ENCODE measurements around the gene GBP6.

The GBP6 gene

GRCh38 chr1:89381618-89382017, 17.8 kb downstream of the GBP6 start:
- Histone ChIP-seq H3K4me2 (ENCODE audit: low read length, poor library complexity, severe bottlenecking) (no peak overlapping the region), H2BK120ac (ENCODE audit: low read depth, low read length) (no peak overlapping the region), H3K9me3 (ENCODE audit: control insufficient read depth, low read length) (no peaks in the 10 kb centered on the region), H2BK15ac (ENCODE audit: low read depth, poor library complexity, severe bottlenecking) (no peak overlapping the region), H3K36me3 (ENCODE audit: control insufficient read depth in 1 of 2, insufficient read depth in 2 of 2, low read depth in 1 of 2, low read length in 2 of 2) (no peaks in the 10 kb centered on the region), H3K23ac (ENCODE audit: low read length in 2 of 2) (no peak overlapping the region), H3K4me3 (ENCODE audit: insufficient read depth in 1 of 2, low read depth in 1 of 2, low read length in 2 of 2) (no peak overlapping the region), H3K27ac (ENCODE audit: low read length, poor library complexity, severe bottlenecking) (no peak overlapping the region), H3K9ac (ENCODE audit: low read length) (no peak overlapping the region), H3K4me1 (ENCODE audit: control insufficient read depth, insufficient read depth, low read depth, low read length) (no peaks in the 10 kb centered on the region), H3K27me3 (ENCODE audit: control insufficient read depth in 1 of 2, insufficient read depth in 1 of 2, low read length in 2 of 2) (no peaks in the 10 kb centered on the region), H3K18ac (ENCODE audit: low read depth in 1 of 2, low read length in 2 of 2) (no peak overlapping the region), H2BK5ac (ENCODE audit: low read depth, low read length, poor library complexity, severe bottlenecking) (no peak overlapping the region), H2AK5ac (ENCODE audit: low read length, severe bottlenecking) (no peak overlapping the region), H2AFZ (ENCODE audit: low read depth, low read length) (no peak overlapping the region), H4K8ac (ENCODE audit: low read length) (no peak overlapping the region), H3K4ac (ENCODE audit: low read depth in 1 of 2, low read length in 2 of 2) (no peak overlapping the region), H2BK12ac (ENCODE audit: low read length in 2 of 2) (no peak overlapping the region), H4K91ac (ENCODE audit: low read length) (no peak overlapping the region), H3K14ac (ENCODE audit: low read length in 2 of 2) (no peak overlapping the region), H3K79me1 (replicated peaks; ENCODE audit: low read length, poor library complexity, severe bottlenecking) (no peaks in the 10 kb centered on the region)
- 96% methylated on average over 6 of the region's 6 CpGs for WGBS
- no peak for DNase-seq

- H2BK120ac ChIP-seq (ENCODE audit: low read depth, low read length), result no peak overlapping the region
- H3K4me2 ChIP-seq (ENCODE audit: low read length, poor library complexity, severe bottlenecking), result no peak overlapping the region
- no peak overlapping the region for H2BK5ac ChIP-seq (ENCODE audit: low read depth, low read length, poor library complexity, severe bottlenecking)
- H3K27me3 ChIP-seq (ENCODE audit: control insufficient read depth in 1 of 2, insufficient read depth in 1 of 2, low read length in 2 of 2), result no peaks in the 10 kb centered on the region
- no peaks in the 10 kb centered on the region for H3K9me3 ChIP-seq (ENCODE audit: control insufficient read depth, low read length)
- no peak overlapping the region for H3K14ac ChIP-seq (ENCODE audit: low read length in 2 of 2)
- H3K18ac ChIP-seq (ENCODE audit: low read depth in 1 of 2, low read length in 2 of 2), result no peak overlapping the region
- no peak overlapping the region for H2BK12ac ChIP-seq (ENCODE audit: low read length in 2 of 2)
- no peak overlapping the region for H3K27ac ChIP-seq (ENCODE audit: low read length, poor library complexity, severe bottlenecking)
- no peak for DNase-seq
- H2AFZ ChIP-seq (ENCODE audit: low read depth, low read length), result no peak overlapping the region
- H4K8ac ChIP-seq (ENCODE audit: low read length), result no peak overlapping the region
- no peaks in the 10 kb centered on the region for H3K4me1 ChIP-seq (ENCODE audit: control insufficient read depth, insufficient read depth, low read depth, low read length)
- H3K36me3 ChIP-seq (ENCODE audit: control insufficient read depth in 1 of 2, insufficient read depth in 2 of 2, low read depth in 1 of 2, low read length in 2 of 2), result no peaks in the 10 kb centered on the region
- H3K23ac ChIP-seq (ENCODE audit: low read length in 2 of 2), result no peak overlapping the region
- no peak overlapping the region for H2AK5ac ChIP-seq (ENCODE audit: low read length, severe bottlenecking)
- H4K91ac ChIP-seq (ENCODE audit: low read length), result no peak overlapping the region
- no peak overlapping the region for H3K4me3 ChIP-seq (ENCODE audit: insufficient read depth in 1 of 2, low read depth in 1 of 2, low read length in 2 of 2)
- H3K79me1 ChIP-seq (replicated peaks; ENCODE audit: low read length, poor library complexity, severe bottlenecking), result no peaks in the 10 kb centered on the region
- H3K4ac ChIP-seq (ENCODE audit: low read depth in 1 of 2, low read length in 2 of 2), result no peak overlapping the region
- H2BK15ac ChIP-seq (ENCODE audit: low read depth, poor library complexity, severe bottlenecking), result no peak overlapping the region
- no peak overlapping the region for H3K9ac ChIP-seq (ENCODE audit: low read length)
These were observed 18.6 kb downstream of the GBP6 start for GRCh38 chr1:89382479-89382878.

- no peak for DNase-seq
- no peak overlapping the region for H3K9ac ChIP-seq (ENCODE audit: low read length)
- H3K9me3 ChIP-seq (ENCODE audit: control insufficient read depth, low read length), result no peaks in the 10 kb centered on the region
- no peak overlapping the region for H2AFZ ChIP-seq (ENCODE audit: low read depth, low read length)
- H3K27ac ChIP-seq (ENCODE audit: low read length, poor library complexity, severe bottlenecking), result no peak overlapping the region
- H4K8ac ChIP-seq (ENCODE audit: low read length), result no peak overlapping the region
- no peak overlapping the region for H3K23ac ChIP-seq (ENCODE audit: low read length in 2 of 2)
- no peaks in the 10 kb centered on the region for H3K36me3 ChIP-seq (ENCODE audit: control insufficient read depth in 1 of 2, insufficient read depth in 2 of 2, low read depth in 1 of 2, low read length in 2 of 2)
- H3K79me1 ChIP-seq (replicated peaks; ENCODE audit: low read length, poor library complexity, severe bottlenecking), result no peaks in the 10 kb centered on the region
- H3K18ac ChIP-seq (ENCODE audit: low read depth in 1 of 2, low read length in 2 of 2), result no peak overlapping the region
- H3K27me3 ChIP-seq (ENCODE audit: control insufficient read depth in 1 of 2, insufficient read depth in 1 of 2, low read length in 2 of 2), result no peaks in the 10 kb centered on the region
- H3K4ac ChIP-seq (ENCODE audit: low read depth in 1 of 2, low read length in 2 of 2), result no peak overlapping the region
- no peak overlapping the region for H3K4me2 ChIP-seq (ENCODE audit: low read length, poor library complexity, severe bottlenecking)
- no peak overlapping the region for H2BK12ac ChIP-seq (ENCODE audit: low read length in 2 of 2)
- 77% methylated on average over 3 of the region's 3 CpGs for WGBS
- H2BK15ac ChIP-seq (ENCODE audit: low read depth, poor library complexity, severe bottlenecking), result no peak overlapping the region
- H3K4me1 ChIP-seq (ENCODE audit: control insufficient read depth, insufficient read depth, low read depth, low read length), result no peaks in the 10 kb centered on the region
- no peak overlapping the region for H3K4me3 ChIP-seq (ENCODE audit: insufficient read depth in 1 of 2, low read depth in 1 of 2, low read length in 2 of 2)
- H2BK120ac ChIP-seq (ENCODE audit: low read depth, low read length), result no peak overlapping the region
- no peak overlapping the region for H4K91ac ChIP-seq (ENCODE audit: low read length)
- no peak overlapping the region for H2AK5ac ChIP-seq (ENCODE audit: low read length, severe bottlenecking)
- no peak overlapping the region for H2BK5ac ChIP-seq (ENCODE audit: low read depth, low read length, poor library complexity, severe bottlenecking)
- no peak overlapping the region for H3K14ac ChIP-seq (ENCODE audit: low read length in 2 of 2)
These were observed 19.3 kb downstream of the GBP6 start for GRCh38 chr1:89383185-89383584.

GRCh38 chr1:89390707-89391106, 26.8 kb downstream of the GBP6 start:
- Histone ChIP-seq H3K4me2 (ENCODE audit: low read length, poor library complexity, severe bottlenecking) (no peak overlapping the region), H4K8ac (ENCODE audit: low read length) (no peak overlapping the region), H3K14ac (ENCODE audit: low read length in 2 of 2) (no peak overlapping the region), H3K23ac (ENCODE audit: low read length in 2 of 2) (no peak overlapping the region), H3K4ac (ENCODE audit: low read depth in 1 of 2, low read length in 2 of 2) (no peak overlapping the region), H2BK15ac (ENCODE audit: low read depth, poor library complexity, severe bottlenecking) (no peak overlapping the region), H3K18ac (ENCODE audit: low read depth in 1 of 2, low read length in 2 of 2) (no peak overlapping the region), H3K9ac (ENCODE audit: low read length) (no peak overlapping the region), H3K27me3 (ENCODE audit: control insufficient read depth in 1 of 2, insufficient read depth in 1 of 2, low read length in 2 of 2) (no peaks in the 10 kb centered on the region), H3K9me3 (ENCODE audit: control insufficient read depth, low read length) (no peaks in the 10 kb centered on the region), H2BK120ac (ENCODE audit: low read depth, low read length) (no peak overlapping the region), H3K36me3 (ENCODE audit: control insufficient read depth in 1 of 2, insufficient read depth in 2 of 2, low read depth in 1 of 2, low read length in 2 of 2) (no peaks in the 10 kb centered on the region), H2AK5ac (ENCODE audit: low read length, severe bottlenecking) (no peak overlapping the region), H3K79me1 (replicated peaks; ENCODE audit: low read length, poor library complexity, severe bottlenecking) (no peaks in the 10 kb centered on the region), H2BK5ac (ENCODE audit: low read depth, low read length, poor library complexity, severe bottlenecking) (no peak overlapping the region), H3K4me1 (ENCODE audit: control insufficient read depth, insufficient read depth, low read depth, low read length) (no peaks in the 10 kb centered on the region), H3K27ac (ENCODE audit: low read length, poor library complexity, severe bottlenecking) (no peak overlapping the region), H2AFZ (ENCODE audit: low read depth, low read length) (no peak overlapping the region), H3K4me3 (ENCODE audit: insufficient read depth in 1 of 2, low read depth in 1 of 2, low read length in 2 of 2) (no peak overlapping the region), H4K91ac (ENCODE audit: low read length) (no peak overlapping the region), H2BK12ac (ENCODE audit: low read length in 2 of 2) (no peak overlapping the region)
- WGBS, result no CpG with 5 or more reads among the region's 2 CpGs
- DNase-seq, result no peak

Data from mesenchymal stem cell (in vitro differentiated cells and primary cell).